Gastrocnemius medialis (tissue), 4 donors: ENCODE measurements around the gene COQ9.
"Not testable (repeated sequence)": the region's sequence is repeated elsewhere in the genome, so short reads cannot be mapped to it uniquely, and the experiment has no call there.

Experiments used
- CTCF ChIP-seq, 5 experiments: fragments of 450-650 bp in 3 of 5; fragments of 200-600 bp in 2 of 5; sonication (generic) in 2 of 5; IDR thresholded peaks in 4 of 5; conservative IDR thresholded peaks in 1 of 5; 1 replicate in 4 of 5; 2 replicates in 1 of 5; pipeline ENCODE4 v1.5.1; 2016 to 2019; ENCODE audit warnings: antibody characterized with exemption in 5 of 5, mild to moderate bottlenecking in 3 of 5, moderate library complexity in 3 of 5
- POLR2A ChIP-seq, 2 donors: fragments of 450-650 bp; IDR thresholded peaks; one replicate each; pipeline ENCODE4 v1.6.1; 2017; ENCODE audit warnings: antibody characterized with exemption in 2 of 2, mild to moderate bottlenecking in 2 of 2, moderate library complexity in 2 of 2

DNA sequence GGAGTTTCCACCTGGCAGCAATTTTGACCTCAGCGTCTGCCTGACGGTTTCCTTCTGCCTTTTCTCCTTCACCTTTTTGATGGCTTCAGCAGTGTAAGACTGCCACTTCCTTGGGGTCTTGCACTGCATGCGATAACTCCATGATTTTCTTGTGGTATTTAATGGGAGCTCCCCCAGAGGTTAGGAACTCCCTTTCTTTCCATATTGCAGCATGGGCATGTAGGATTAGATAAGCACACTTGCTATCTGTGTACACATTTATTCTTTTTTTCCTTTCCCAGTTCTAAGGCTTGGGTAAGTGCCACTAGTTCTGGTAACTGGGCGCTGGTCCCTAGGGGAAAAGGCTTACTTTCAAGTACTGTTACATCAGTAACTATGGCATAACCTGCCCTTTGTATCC is 49.8 kb upstream of the COQ9 start:
- not testable (repeated sequence) for TF ChIP-seq CTCF (IDR thresholded peaks at IDR 0.05 in 4 of 5, conservative IDR thresholded peaks at IDR 0.05 in 1 of 5); POLR2A (IDR thresholded peaks at IDR 0.05)
